CD4-positive, alpha-beta T cell treated with Interleukin-4 for 1 hour (primary cell): ENCODE measurements around the gene NDOR1.

Experiments used
- DNase-seq, 2 donors: peaks; one replicate each; pipeline ENCODE4 v3.0.0-alpha.2; 2020 to 2022

NDOR1 gene

GRCh38 chr9:137221506-137222111, 16.1 kb downstream of the NDOR1 start:
- peak in 1 of 2 donors; percentile 28 for DNase-seq

- DNase-seq, result peak in 1 of 2 donors; percentile 8
These were observed 16.9 kb downstream of the NDOR1 start, which contains the start of gene RNF208 for GRCh38 chr9:137222190-137223077. Gene RNF208 (minus strand): TSS chr9:137222240. CDS start chr9:137221212, 1,028 bp downstream.

GRCh38 chr9:137223078-137223970, 17.8 kb downstream of the NDOR1 start:
- peak; percentile 99 to 100 for DNase-seq

- peak in 1 of 2 donors; percentile 11 for DNase-seq
These were observed 19.6 kb downstream of the NDOR1 start, which contains the start of gene CYSRT1 for GRCh38 chr9:137224830-137225694. Gene CYSRT1 (plus strand): TSS chr9:137225174. CDS start chr9:137225622, 448 bp downstream.

- DNase-seq, result no peak
These were observed 20.3 kb downstream of the NDOR1 start for GRCh38 chr9:137225699-137226331.

GRCh38 chr9:137226338-137227053, 21.0 kb downstream of the NDOR1 start:
- DNase-seq, result no peak

GRCh38 chr9:137227054-137227852, 21.8 kb downstream of the NDOR1 start, which contains the start of gene RNF224:
Gene RNF224 (plus strand): TSS chr9:137227502. CDS start chr9:137228336, 834 bp downstream.
- DNase-seq, result peak; percentile 84 to 85

GRCh38 chr9:137227853-137228505, 22.5 kb downstream of the NDOR1 start:
- no peak for DNase-seq

- DNase-seq, result no peak
These were observed 23.0 kb downstream of the NDOR1 start for GRCh38 chr9:137228506-137228967.

- DNase-seq, result no peak
These were observed 23.7 kb downstream of the NDOR1 start for GRCh38 chr9:137228968-137229896.

GRCh38 chr9:137229903-137230704, 24.6 kb downstream of the NDOR1 start:
- DNase-seq, result no peak

- no peak for DNase-seq
These were observed 25.3 kb downstream of the NDOR1 start, which contains the start of gene SLC34A3 for GRCh38 chr9:137230705-137231371. Gene SLC34A3 (plus strand): TSS chr9:137230901. CDS start chr9:137231703, 802 bp downstream.

GRCh38 chr9:137231372-137232039, 26.0 kb downstream of the NDOR1 start:
- no peak for DNase-seq

GRCh38 chr9:137232101-137232500, 26.6 kb downstream of the NDOR1 start:
- DNase-seq, result no peak

- no peak for DNase-seq
These were observed 27.0 kb downstream of the NDOR1 start for GRCh38 chr9:137232510-137232909.
